GM18907 (cell line): ENCODE results near the gene FAM114A1.

ENCODE experiments used
- ATAC-seq: cut with Tn5 transposase; IDR thresholded peaks from one replicate; pipeline ENCODE4 v1.9.1; 2021; ENCODE audit warnings: mild to moderate bottlenecking, moderate library complexity; ENCODE audit not compliant: unreplicated experiment

The FAM114A1 gene

DNA sequence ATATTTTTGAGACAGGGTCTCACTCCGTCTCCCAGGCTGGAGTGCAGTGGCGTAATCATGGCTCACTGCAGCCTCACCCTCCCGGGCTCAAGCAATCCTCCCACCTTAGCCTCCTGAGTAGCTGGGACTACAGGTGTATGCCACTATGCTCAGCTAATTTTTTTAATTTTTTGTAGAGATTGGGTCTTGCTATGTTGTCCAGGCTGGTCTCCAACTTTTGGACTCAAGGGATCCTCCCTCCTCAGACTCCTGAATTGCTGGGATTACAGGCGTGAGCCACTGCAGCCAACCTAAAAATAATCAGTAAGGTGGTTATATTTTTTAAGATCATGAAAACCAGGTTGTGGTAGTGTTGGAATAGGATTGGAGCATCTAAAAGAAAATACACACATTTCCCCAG is 126.5 kb downstream of the FAM114A1 start:
- no peak for ATAC-seq
